Measurements from ENCODE around the gene LRRC56. TPM values are rescaled to one million over a fixed set of nuclear protein-coding genes. Genes with fewer than 3 reads are reported as not detected.

Gene LRRC56
- total and polyA plus RNA-seq, 11 donors: 0.07 to 0.35 (median 0.20) TPM; not detected in 2

DNA sequence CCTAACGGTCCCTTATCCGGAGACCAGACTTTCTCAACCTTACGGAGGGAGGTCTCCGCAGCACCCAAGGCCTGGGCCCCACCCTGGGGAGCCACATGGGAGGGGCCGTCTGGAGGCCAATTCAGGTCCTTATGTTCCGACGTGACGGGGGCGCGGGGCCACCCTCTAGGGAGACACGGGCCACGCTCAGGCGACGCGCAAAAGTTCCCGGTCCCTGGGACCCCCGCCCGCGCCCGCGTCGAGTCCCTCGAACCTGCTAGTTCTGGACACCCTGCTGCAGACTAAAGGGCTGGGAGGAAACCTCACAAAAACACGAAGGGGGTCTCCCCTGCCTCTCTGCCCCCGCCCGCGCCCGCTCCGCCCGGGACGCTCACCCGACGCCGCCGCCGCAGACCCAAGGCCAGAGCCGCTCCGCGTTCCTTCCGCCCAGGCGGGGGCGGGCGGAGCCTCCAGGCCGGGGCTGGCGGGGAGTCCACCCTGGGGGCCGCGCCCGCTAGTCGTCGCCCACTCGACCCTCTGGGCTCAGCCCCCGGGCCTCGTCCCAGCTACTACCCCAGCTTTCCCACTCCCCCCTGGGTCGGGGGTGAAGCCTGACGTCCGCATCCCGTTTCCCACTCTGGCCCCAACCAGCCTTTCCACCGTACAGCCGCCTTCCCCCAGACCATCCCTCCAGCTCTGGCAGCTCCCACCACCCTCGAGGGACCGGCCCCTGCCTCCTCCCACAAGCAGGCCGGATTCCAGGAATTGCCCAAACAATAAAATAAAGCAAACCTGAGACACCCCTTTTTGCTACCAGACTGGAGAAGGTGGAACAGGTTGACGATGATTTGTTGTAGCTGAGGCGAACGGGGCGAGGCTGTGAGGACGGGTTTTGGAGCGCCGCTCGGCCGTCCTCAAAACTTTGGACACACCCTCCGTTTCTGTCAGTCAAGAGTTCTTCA, 33.0 kb upstream of the LRRC56 start:
- ATAC-seq (no peak), DNase-seq (peak in 1 of 5 donors; percentile 60)
- H3K36me3 ChIP-seq: peaks cover 0 to 35% (median 31%) of the 10 kb centered on the region in 9 donors
- 5 to 16% (median 6%) methylated on average over 25 to 72 of the region's 72 CpGs for WGBS, 4 donors
- no peaks in the 10 kb centered on the region for H3K27me3 ChIP-seq
- intact Hi-C loops (cut with DNase I): loop anchor here in 5 of 10 donors (5.0 to 10.0 kb wide), 5 partner anchors 37 to 300 kb away; partner anchors contain the start of genes PTDSS2 (in 2 of the 5), BET1L (in 1 of the 5), IFITM2 (in 1 of the 5) and RIC8A (in 1 of the 5)
- TF ChIP-seq, protein P1, sequence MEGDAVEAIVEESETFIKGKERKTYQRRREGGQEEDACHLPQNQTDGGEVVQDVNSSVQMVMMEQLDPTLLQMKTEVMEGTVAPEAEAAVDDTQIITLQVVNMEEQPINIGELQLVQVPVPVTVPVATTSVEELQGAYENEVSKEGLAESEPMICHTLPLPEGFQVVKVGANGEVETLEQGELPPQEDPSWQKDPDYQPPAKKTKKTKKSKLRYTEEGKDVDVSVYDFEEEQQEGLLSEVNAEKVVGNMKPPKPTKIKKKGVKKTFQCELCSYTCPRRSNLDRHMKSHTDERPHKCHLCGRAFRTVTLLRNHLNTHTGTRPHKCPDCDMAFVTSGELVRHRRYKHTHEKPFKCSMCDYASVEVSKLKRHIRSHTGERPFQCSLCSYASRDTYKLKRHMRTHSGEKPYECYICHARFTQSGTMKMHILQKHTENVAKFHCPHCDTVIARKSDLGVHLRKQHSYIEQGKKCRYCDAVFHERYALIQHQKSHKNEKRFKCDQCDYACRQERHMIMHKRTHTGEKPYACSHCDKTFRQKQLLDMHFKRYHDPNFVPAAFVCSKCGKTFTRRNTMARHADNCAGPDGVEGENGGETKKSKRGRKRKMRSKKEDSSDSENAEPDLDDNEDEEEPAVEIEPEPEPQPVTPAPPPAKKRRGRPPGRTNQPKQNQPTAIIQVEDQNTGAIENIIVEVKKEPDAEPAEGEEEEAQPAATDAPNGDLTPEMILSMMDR (IDR thresholded peaks at IDR 0.05): no peak
- peak in 1 of 2 donors; percentile 21 for TF ChIP-seq POLR2A (IDR thresholded peaks at IDR 0.05)
- H3K4me1 ChIP-seq: peaks cover 8 to 76% (median 52%) of the 10 kb centered on the region in 12 donors
- H3K27ac ChIP-seq: peak overlapping the region; percentile 63 to 100 (median 81)
- H3K4me3 ChIP-seq: peak overlapping the region; percentile 25 to 95 (median 60)
- H3K9me3 ChIP-seq: no peaks in the 10 kb centered on the region

DNA sequence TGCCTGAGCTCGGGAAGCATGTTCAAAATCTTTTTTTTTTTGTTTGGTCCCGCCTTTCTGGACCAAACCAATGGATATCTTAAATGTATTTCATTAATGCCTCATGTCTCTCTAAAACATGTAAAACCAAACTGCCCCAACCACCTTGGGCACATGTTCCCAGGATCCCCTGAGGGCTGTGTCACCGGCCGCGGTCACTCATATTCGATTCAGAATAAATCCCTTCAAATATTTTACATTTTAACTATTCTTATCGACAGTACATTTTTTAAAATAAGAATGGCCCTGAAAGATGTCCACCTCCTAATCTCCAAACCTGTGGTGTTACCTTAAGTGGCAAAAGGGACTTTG, 32.4 kb upstream of the LRRC56 start:
- Histone ChIP-seq H3K27ac (peak overlapping the region in 11 of 12 donors; percentile 63 to 100 (median 81)), H3K4me1 (peaks cover 8 to 72% (median 52%) of the 10 kb centered on the region in 12 donors), H3K9me3 (no peaks in the 10 kb centered on the region), H3K27me3 (no peaks in the 10 kb centered on the region), H3K4me3 (peak overlapping the region in 11 of 12 donors; percentile 47 to 95 (median 63)), H3K36me3 (peaks cover 0 to 34% (median 30%) of the 10 kb centered on the region in 9 donors)
- intact Hi-C loops (cut with DNase I): loop anchor here in 9 of 10 donors (5.0 to 10.0 kb wide), 7 partner anchors 38 to 300 kb away; partner anchors contain the start of genes PTDSS2 (in 6 of the 9), BET1L (in 3 of the 9), RIC8A (in 3 of the 9) and IFITM2 (in 1 of the 9)
- no peak for ATAC-seq
- DNase-seq: no peak
- 63 to 67% (median 65%) methylated on average over 7 of the region's 7 CpGs for WGBS, 4 donors
- no peak for TF ChIP-seq POLR2A (IDR thresholded peaks at IDR 0.05)
- TF ChIP-seq, protein P1 (IDR thresholded peaks at IDR 0.05): no peak

DNA sequence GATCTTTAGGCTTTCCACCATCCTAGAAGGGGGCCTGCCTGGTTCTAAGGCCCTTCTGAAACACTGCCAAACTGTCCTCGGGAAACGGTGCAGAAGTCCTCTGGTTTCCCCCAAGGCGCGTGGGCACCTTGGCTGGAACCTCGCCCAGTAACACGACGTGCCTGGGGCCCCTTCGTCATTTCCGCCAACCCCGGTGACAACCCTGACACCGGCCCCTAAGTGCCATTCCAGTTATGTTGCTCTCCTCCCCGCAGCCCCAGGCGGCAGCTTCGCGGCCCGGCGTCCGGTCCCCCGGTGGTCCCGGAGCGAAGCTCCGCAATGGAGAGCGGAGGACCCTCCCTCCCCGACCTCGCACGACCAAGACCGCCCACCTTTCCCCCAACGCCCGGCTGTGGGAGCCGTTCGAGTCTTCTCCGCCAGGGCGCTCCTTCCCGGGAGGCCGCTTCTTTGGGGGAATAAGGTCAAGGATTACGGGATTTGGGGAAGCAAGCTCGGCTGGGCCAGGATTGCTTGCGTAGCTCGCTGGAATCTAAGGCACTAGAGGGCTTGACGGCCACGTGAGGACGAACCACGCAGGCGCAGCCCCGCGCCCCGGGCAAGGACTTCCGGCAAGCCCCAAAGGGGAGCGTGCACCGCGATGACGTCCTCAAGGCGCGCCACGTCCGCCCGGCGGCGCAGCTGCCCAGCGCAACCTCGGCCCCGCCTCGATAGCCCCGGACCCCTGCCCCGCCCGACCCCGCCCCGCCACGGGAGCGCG, 30.9 kb upstream of the LRRC56 start:
- WGBS, 4 donors: 0% methylated on average over 20 to 71 of the region's 71 CpGs
- Histone ChIP-seq H3K27me3 (no peaks in the 10 kb centered on the region), H3K4me1 (peaks cover 8 to 59% (median 49%) of the 10 kb centered on the region in 12 donors), H3K36me3 (peaks cover 0 to 28% (median 22%) of the 10 kb centered on the region in 9 donors), H3K4me3 (peak overlapping the region; percentile 52 to 98 (median 82)), H3K27ac (peak overlapping the region; percentile 95 to 100 (median 99)), H3K9me3 (no peaks in the 10 kb centered on the region)
- TF ChIP-seq, protein P1 (IDR thresholded peaks at IDR 0.05): no peak
- peak in 1 of 2 donors; percentile 69 for TF ChIP-seq POLR2A (IDR thresholded peaks at IDR 0.05)
- ATAC-seq (peak; percentile 79 to 87 (median 84)), DNase-seq (peak; percentile 98 to 99 (median 99))
- intact Hi-C loops (cut with DNase I): loop anchor here in 8 of 10 donors (1.0 to 10.0 kb wide), 8 partner anchors 12 to 302 kb away; partner anchors contain the start of genes PTDSS2 (in 4 of the 8), BET1L (in 3 of the 8), RIC8A (in 3 of the 8) and IFITM2 (in 1 of the 8)

Data from heart left ventricle (tissue), 16 donors.